KBM-7 (cell line): Measurements from ENCODE around the gene PSPN.
A peak's percentile ranks its signal among the peaks of the same experiment; 100 is the strongest.
"Not testable (repeated sequence)": the region's sequence is repeated elsewhere in the genome, so short reads cannot be mapped to it uniquely, and the experiment has no call there.

Experiments used
- DNase-seq: peaks from one replicate; pipeline ENCODE4 v3.0.0-alpha.2; 2015
- in situ Hi-C: fragments of 300-500 bp; cut with MboI; formaldehyde crosslinking; loops from 2 replicates; pipeline ENCODE4 v1.14.3; 2020; ENCODE audit warnings: low sequenced_read_pairs, low pct_unique_long_range_greater_than_20kb, mixed read lengths

The PSPN gene

DNA sequence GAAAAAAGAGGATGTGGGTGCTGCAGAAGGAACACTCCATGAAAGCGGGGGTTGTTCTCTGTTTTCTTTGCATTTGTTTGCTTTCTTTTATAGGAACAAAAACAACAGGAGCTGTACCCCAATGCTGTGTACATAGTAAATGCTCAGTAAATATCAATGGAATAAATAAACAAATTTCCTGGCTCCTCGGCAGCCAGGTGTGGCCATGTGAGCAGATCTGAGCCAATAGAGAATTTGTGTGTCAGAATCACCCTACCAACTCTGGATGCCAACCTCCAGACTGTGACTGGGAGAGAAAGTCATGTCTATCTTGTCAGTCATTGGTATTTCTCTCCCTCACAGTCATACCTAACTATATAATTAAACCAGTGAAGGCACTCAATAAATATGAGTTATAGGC, 25.0 kb downstream of the PSPN start:
- DNase-seq: no peak

DNA sequence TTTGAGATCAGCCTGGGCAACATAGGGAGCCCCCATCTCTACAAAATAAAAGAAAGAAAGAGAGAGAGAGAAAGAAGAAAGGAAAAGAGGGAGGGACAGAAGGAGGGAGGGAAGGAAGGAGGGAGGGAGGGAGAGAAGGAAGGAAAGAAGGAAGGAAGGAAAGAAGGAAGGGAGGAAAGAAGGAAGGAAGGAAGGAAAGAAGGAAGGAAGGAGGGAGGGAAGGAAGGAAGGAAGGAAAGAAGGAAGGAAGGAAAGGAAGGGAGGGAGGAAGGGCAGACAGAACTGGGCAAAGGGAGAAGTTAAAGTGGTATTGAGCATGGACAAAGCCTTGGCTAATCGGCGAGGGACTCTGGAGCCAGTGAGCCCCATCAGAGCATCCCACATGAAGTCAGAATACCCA, 26.5 kb downstream of the PSPN start:
- DNase-seq, in situ Hi-C loops: not testable (repeated sequence)

More for the DNA sequence above, 25.0 kb downstream of the PSPN start:
- in situ Hi-C loops: no loop called here

DNA sequence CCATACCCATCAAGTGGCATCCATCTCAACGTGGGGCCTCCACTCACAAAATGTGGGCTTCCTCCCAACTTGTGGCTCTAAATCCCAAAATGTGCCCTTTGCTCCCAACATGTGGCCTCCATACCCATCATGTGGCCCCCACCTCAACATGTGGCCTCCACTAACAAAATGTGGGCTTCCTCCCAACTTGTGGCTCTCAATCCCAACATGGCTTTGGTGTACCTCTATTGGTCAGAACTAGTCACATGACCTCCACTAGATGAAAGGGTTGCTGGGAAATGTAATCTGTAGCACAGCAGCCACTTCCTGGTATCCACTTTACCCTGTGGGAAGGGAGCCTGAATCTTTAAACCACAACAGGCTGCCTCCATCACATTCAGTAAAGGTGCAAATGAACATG, 32.3 kb downstream of the PSPN start:
- in situ Hi-C loops: no loop called here
- peak; percentile 16 for DNase-seq

DNA sequence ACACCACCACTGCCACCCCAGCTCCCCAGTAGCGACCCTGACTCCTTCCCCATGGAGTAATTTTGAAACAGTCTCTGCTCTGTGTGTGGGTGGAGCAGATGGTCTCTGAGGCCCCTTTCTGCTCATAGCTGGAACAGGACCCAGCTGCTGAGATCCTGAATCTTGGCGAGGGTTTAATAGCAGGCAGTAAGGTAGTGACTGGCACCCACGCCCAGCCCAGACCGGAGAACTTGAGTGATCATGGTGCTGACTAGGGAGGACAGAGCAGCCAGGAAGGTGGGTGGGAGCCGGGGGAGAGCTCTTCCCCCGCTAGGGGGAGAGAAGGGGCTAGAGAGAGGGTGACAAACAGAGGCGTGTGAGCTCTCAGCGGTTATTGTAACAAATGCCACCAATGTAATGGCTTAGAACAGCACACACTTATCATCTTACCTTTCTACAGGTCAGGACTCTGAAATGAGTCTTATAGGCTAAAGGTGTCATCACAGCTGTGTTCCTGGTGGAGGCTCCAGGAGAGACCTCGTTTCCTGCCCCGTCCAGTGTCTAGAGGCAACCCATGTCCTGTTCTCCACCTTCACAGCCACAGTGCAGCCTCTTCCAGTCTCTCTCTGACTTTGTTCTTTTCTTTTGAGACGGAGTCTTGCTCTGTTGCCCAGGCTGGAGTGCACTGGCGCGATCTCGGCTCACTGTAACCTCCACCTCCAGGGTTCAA, 35.1 kb downstream of the PSPN start:
- in situ Hi-C loops: no loop called here
- DNase-seq: peak; percentile 33

DNA sequence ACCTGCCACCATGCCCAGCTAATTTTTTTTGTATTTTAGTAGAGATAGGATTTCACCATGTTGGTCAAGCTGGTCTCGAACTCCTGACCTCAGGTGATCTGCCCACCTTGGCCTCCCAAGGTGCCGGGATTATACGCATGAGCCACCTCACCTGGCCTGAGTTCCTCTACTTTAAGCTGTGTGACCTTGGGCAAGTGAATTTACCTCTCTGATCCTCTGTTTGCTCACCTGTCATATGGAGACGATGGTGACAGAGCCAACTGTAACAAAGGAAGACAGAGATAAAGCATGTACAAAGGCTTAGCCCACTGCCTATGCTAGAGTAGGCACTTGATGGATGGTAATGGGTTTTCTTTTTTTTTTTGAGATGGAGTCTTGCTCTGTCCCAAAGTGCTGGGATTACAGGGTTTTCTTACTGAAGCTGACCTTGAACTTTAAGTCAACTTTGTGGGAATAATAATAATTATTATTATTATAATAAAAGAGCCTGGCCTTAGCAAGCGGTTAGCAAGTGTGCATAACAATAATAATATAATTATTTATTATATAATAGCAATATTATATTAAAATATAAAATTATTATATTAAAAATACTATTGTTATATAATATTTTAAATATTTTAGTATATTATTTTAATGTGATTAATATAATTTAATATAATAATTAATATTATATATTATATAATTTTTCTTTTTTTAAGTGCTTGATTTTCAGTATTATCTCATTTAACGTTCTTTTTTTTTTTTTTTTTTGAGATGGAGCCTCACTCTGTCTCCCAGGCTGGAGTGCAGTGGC, 41.0 kb downstream of the PSPN start:
- in situ Hi-C loops: no loop called here
- DNase-seq: no peak

DNA sequence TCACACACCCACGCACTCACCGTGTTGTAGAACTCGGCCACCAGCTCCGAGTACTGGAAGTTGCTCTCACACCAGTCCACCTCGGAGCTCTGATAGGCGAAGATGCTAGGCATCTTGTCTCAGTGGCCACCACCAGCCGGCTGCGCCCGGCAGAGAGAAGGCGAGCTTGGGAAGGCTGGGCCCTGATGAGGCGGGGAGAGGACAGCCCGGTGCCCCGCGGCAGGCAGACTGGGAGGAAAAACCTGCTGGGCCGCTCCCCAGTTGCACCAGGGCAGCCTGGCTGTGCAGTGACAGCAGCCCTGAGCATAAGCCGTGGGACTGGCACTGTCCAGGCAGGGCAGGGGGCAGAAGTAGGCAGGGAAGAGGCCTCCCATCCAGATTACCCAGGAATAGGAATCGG, 42.3 kb downstream of the PSPN start, which contains the start of gene ACER1:
ACER1 (minus strand) TSS at position 174 of the 400 bp plus-strand sequence; CDS start at position 113, 61 bp downstream.
- in situ Hi-C loops: no loop called here
- DNase-seq: no peak

DNA sequence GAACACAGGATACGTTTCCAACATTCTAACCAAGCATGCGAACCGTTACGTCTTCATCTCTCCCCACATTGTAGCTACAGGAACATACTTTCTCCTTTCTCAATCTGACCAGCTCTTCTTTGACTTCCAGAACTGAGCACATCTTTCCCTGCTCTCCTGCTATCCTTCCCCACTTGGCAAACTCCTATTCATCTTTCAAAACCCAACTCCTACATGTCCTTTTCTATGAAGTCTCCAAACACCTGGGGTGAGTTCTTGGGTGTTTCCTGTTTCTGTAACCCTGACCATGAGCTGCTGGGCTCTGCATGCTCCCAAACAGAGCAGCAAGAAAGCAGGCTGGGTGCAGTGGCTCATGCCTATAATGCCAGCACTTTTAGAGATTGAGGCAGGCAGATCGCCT, 48.9 kb downstream of the PSPN start:
- no peak for DNase-seq
- in situ Hi-C loops: no loop called here

DNA sequence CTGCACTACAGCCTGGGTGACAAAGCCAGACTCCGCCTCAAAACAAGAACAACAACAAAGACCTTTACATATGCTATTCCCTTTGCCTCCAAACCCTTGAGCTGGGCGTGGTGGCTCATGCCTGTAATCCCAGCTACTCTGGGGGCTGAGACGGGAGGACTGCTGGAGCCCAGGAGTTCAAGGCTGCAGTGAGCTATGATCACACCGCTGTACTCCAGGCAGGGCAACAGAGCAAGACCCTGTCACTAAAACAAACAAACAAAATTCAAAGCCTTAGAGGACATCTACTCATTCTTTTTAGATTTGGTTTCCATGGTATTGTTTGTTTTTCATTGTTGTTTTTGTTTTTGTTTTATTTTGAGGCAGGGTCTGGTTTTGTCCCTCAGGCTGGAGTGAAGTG, 50.1 kb downstream of the PSPN start:
- in situ Hi-C loops: no loop called here
- DNase-seq: no peak
